Smooth muscle cell (in vitro differentiated cells): ENCODE measurements around the gene INPP5D. TPM values are rescaled to one million over a fixed set of nuclear protein-coding genes. Genes with fewer than 3 reads are reported as not detected.

Experiments used
- DNase-seq: peaks from one replicate; lab custom pipeline; 2025; ENCODE audit not compliant: unreplicated experiment; lab: John Stamatoyannopoulos, UW
- H2AFZ ChIP-seq: fragments of 200-600 bp; sonication (generic); 2 replicates; pipeline ENCODE4 v1.6.0; 2016; ENCODE audit warnings: antibody characterized with exemption, low read depth, mild to moderate bottlenecking
- H3F3A ChIP-seq: fragments of 200-600 bp; sonication (generic); 2 replicates; pipeline ENCODE4 v1.6.0; 2017; ENCODE audit warnings: antibody characterized with exemption, low read depth
- H3K27ac ChIP-seq: fragments of 200-600 bp; sonication (generic); 2 replicates; pipeline ENCODE4 v1.5.1; 2016; ENCODE audit warnings: low read depth, mild to moderate bottlenecking
- H3K27me3 ChIP-seq: fragments of 200-600 bp; sonication (generic); 2 replicates; pipeline ENCODE4 v1.6.1; 2016; ENCODE audit warnings: low read depth, mild to moderate bottlenecking
- H3K36me3 ChIP-seq: fragments of 200-600 bp; sonication (generic); 2 replicates; pipeline ENCODE4 v1.5.1; 2016; ENCODE audit warnings: low read depth
- H3K4me1 ChIP-seq: fragments of 200-600 bp; sonication (generic); 2 replicates; pipeline ENCODE4 v1.5.1; 2016; ENCODE audit warnings: low read depth
- H3K4me2 ChIP-seq: fragments of 200-600 bp; sonication (generic); 2 replicates; pipeline ENCODE4 v1.6.0; 2016; ENCODE audit warnings: mild to moderate bottlenecking
- H3K4me3 ChIP-seq: fragments of 200-600 bp; sonication (generic); 2 replicates; pipeline ENCODE4 v1.5.1; 2016; ENCODE audit warnings: mild to moderate bottlenecking
- H3K79me2 ChIP-seq: fragments of 200-600 bp; sonication (generic); 2 replicates; pipeline ENCODE4 v1.6.0; 2016; ENCODE audit warnings: low read depth, mild to moderate bottlenecking
- H3K9ac ChIP-seq: fragments of 200-600 bp; sonication (generic); 2 replicates; pipeline ENCODE4 v1.6.0; 2016; ENCODE audit warnings: low read depth
- H3K9me3 ChIP-seq: fragments of 200-600 bp; sonication (generic); replicated peaks from 2 replicates; pipeline ENCODE4 v1.5.1; 2016; ENCODE audit warnings: low read depth
- H4K20me1 ChIP-seq: fragments of 200-600 bp; sonication (generic); 2 replicates; pipeline ENCODE4 v1.6.0; 2016; ENCODE audit warnings: low read depth
- CTCF ChIP-seq: fragments of 200-600 bp; sonication (generic); IDR thresholded peaks from 2 replicates; pipeline ENCODE4 v1.5.1; 2017; ENCODE audit warnings: borderline replicate concordance, mild to moderate bottlenecking, antibody characterized with exemption; ENCODE audit not compliant: insufficient read depth, poor library complexity, severe bottlenecking
- WGBS: methylation state at CpG from one replicate; pipeline ENCODE4 v1.1.7; 2016; ENCODE audit warnings: low lambda C conversion rate; 5-methylcytosine and 5-hydroxymethylcytosine counted together
- polyA plus RNA-seq: library from polyadenylated mRNA; unstranded; fragments of >200 nt; fragmentation: Nextera tagmentation; extraction: Ambion mirVana; gene quantifications from 2 replicates; pipeline ENCODE4 v1.2.1, GENCODE V29; 2016
- total RNA-seq: library from RNA; depleted of rRNA; stranded (reverse); fragments of >200 nt; gene quantifications from 2 replicates; pipeline ENCODE4 v1.2.3, GENCODE V29; 2014

INPP5D gene
- total and polyA plus RNA-seq, 2 experiments from 2014 or later, result 5.6 to 17.8 TPM

- Histone ChIP-seq H3K4me1 (no peaks in the 10 kb centered on the region), H2AFZ (no peak overlapping the region), H3K4me2 (no peak overlapping the region), H3F3A (no peaks in the 10 kb centered on the region), H3K79me2 (no peaks in the 10 kb centered on the region), H3K27me3 (no peaks in the 10 kb centered on the region), H3K4me3 (no peak overlapping the region), H3K9me3 (no peaks in the 10 kb centered on the region), H3K9ac (no peak overlapping the region), H3K36me3 (no peaks in the 10 kb centered on the region), H3K27ac (no peak overlapping the region), H4K20me1 (no peaks in the 10 kb centered on the region)
- 94% methylated on average over 6 of the region's 6 CpGs for WGBS
- no peak for DNase-seq
- no peak for TF ChIP-seq CTCF
These were observed 2.8 kb downstream of the INPP5D start for GRCh38 chr2:233062946-233063268.

- DNase-seq, result no peak
- no peaks in the 10 kb centered on the region for H3K79me2 ChIP-seq
- WGBS, result 92% methylated on average over 13 of the region's 13 CpGs
- no peaks in the 10 kb centered on the region for H3K9me3 ChIP-seq
- H2AFZ ChIP-seq, result no peak overlapping the region
- no peak overlapping the region for H3K9ac ChIP-seq
- H4K20me1 ChIP-seq, result no peaks in the 10 kb centered on the region
- no peaks in the 10 kb centered on the region for H3F3A ChIP-seq
- no peak overlapping the region for H3K27ac ChIP-seq
- no peaks in the 10 kb centered on the region for H3K36me3 ChIP-seq
- H3K4me2 ChIP-seq, result no peak overlapping the region
- H3K27me3 ChIP-seq, result no peaks in the 10 kb centered on the region
- H3K4me3 ChIP-seq, result no peak overlapping the region
- no peaks in the 10 kb centered on the region for H3K4me1 ChIP-seq
- no peak for TF ChIP-seq CTCF
These were observed 3.3 kb downstream of the INPP5D start for GRCh38 chr2:233063269-233063975.

GRCh38 chr2:233063976-233064411 is 3.9 kb downstream of the INPP5D start:
- Histone ChIP-seq H3K27me3 (no peaks in the 10 kb centered on the region), H4K20me1 (no peaks in the 10 kb centered on the region), H3K4me3 (no peak overlapping the region), H3K9me3 (no peaks in the 10 kb centered on the region), H2AFZ (no peak overlapping the region), H3K27ac (no peak overlapping the region), H3K36me3 (no peaks in the 10 kb centered on the region), H3K79me2 (no peaks in the 10 kb centered on the region), H3K9ac (no peak overlapping the region), H3F3A (no peaks in the 10 kb centered on the region), H3K4me1 (no peaks in the 10 kb centered on the region), H3K4me2 (no peak overlapping the region)
- TF ChIP-seq CTCF, result no peak
- DNase-seq, result no peak
- WGBS, result 95% methylated on average over 9 of the region's 9 CpGs
